HCT116 (cell line): ENCODE results near the gene BICRA. TPM values are rescaled to one million over a fixed set of nuclear protein-coding genes. Genes with fewer than 3 reads are reported as not detected.

Source experiments
- ATAC-seq: fragments of 200-7000 bp; cut with Tn5 transposase; 2 replicates; pipeline ENCODE4 v1.9.1; 2020; ENCODE audit warnings: mild to moderate bottlenecking, moderate library complexity
- BruUV-seq: library from RNA; stranded (reverse); fragments of 400-500 nt; replicated peaks from 2 replicates; lab custom pipeline; 2021; lab: Mats Ljungman, UMichigan
- CTCF ChIA-PET: fragments of 300-600 bp; sonication (Branson Sonifier 250); formaldehyde crosslinking; loops from one replicate; lab custom pipeline; 2021; ENCODE audit warnings: antibody characterized with exemption; lab: Charles Lee
- POLR2A ChIA-PET: fragments of 300-600, 350-600 bp; sonication (Branson Sonifier 250); formaldehyde crosslinking; loops from one replicate; lab custom pipeline; 2021; ENCODE audit warnings: antibody characterized with exemption; lab: Charles Lee
- RAD21 ChIA-PET, 2 experiments: fragments of 300-600 bp; sonication (Branson Sonifier 250); formaldehyde crosslinking; loops; one replicate each; lab custom pipeline; 2023; ENCODE audit warnings: low total read pairs in 2 of 2; ENCODE audit not compliant: uncharacterized antibody in 2 of 2, unreplicated experiment in 2 of 2, low non-redundant PET in 1 of 2; lab: Charles Lee
- DNase-seq: peaks from one replicate; pipeline ENCODE4 v3.0.0-alpha.2; 2010; ENCODE audit warnings: low read depth, low spot score
- H2AFZ ChIP-seq: fragments of 200-600 bp; shearing (Covaris generic), sonication (generic); 2 replicates; pipeline ENCODE4 v1.6.1; 2017; ENCODE audit warnings: low read depth, mixed run types, mixed read lengths, antibody characterized with exemption, low read length; ENCODE audit not compliant: poor library complexity, severe bottlenecking
- H3K27ac ChIP-seq: 2 replicates; pipeline ENCODE4 v1.5.1; 2012; ENCODE audit warnings: low read depth, low read length
- H3K27me3 ChIP-seq: fragments of 200-600 bp; sonication (generic); 2 replicates; pipeline ENCODE4 v1.6.1; 2016; ENCODE audit warnings: mixed run types, low read length, mixed read lengths; ENCODE audit not compliant: insufficient read depth
- H3K36me3 ChIP-seq, 2 experiments: fragments of 200-500 bp in 1 of 2; fragments of 200-600 bp in 1 of 2; sonication (Bioruptor generic) in 1 of 2; sonication (generic) in 1 of 2; 2 replicates each; pipeline versions ENCODE4 v1.5.1 to v1.6.1; 2014 to 2016; ENCODE audit warnings: low read length in 2 of 2, inconsistent platforms in 1 of 2, mixed read lengths in 1 of 2, mixed run types in 1 of 2; ENCODE audit not compliant: insufficient read depth in 2 of 2, control insufficient read depth in 1 of 2
- H3K4me1 ChIP-seq, 2 experiments: fragments of 200-600 bp in 1 of 2; sonication (generic) in 1 of 2; 2 replicates each; pipeline versions ENCODE4 v1.5.1 to v1.6.1; 2012 to 2017; ENCODE audit warnings: low read length in 2 of 2, inconsistent platforms in 1 of 2, mild to moderate bottlenecking in 1 of 2, mixed read lengths in 1 of 2, mixed run types in 1 of 2, moderate library complexity in 1 of 2; ENCODE audit not compliant: insufficient read depth in 2 of 2, control insufficient read depth in 1 of 2
- H3K4me2 ChIP-seq: fragments of 200-600 bp; sonication (generic); 2 replicates; pipeline ENCODE4 v1.6.1; 2017; ENCODE audit warnings: mixed run types, low read length, mixed read lengths
- H3K4me3 ChIP-seq, 2 experiments: fragments of 200-600 bp in 1 of 2; sonication (generic) in 1 of 2; replicated peaks in 1 of 2; 2 replicates each; pipeline ENCODE4 v1.5.1; 2011 to 2016; ENCODE audit warnings: low read length in 2 of 2, control low read depth in 1 of 2, low read depth in 1 of 2, mild to moderate bottlenecking in 1 of 2, mixed read lengths in 1 of 2, mixed run types in 1 of 2
- H3K79me2 ChIP-seq: fragments of 200-600 bp; sonication (generic); 2 replicates; pipeline ENCODE4 v1.6.1; 2017; ENCODE audit warnings: mild to moderate bottlenecking, mixed run types, low read length, moderate library complexity, mixed read lengths; ENCODE audit not compliant: insufficient read depth
- H3K9ac ChIP-seq: fragments of 200-600 bp; sonication (generic); 2 replicates; pipeline ENCODE4 v1.6.1; 2016; ENCODE audit warnings: low read length, mixed read lengths
- H3K9me2 ChIP-seq: fragments of 200-600 bp; sonication (generic), shearing (Covaris generic); 2 replicates; pipeline ENCODE4 v1.6.1; 2017; ENCODE audit warnings: mixed run types, mild to moderate bottlenecking, moderate library complexity; ENCODE audit not compliant: insufficient read depth
- H3K9me3 ChIP-seq, 2 experiments: fragments of 200-500 bp in 1 of 2; fragments of 200-600 bp in 1 of 2; sonication (Bioruptor generic) in 1 of 2; sonication (generic) in 1 of 2; 2 replicates each; pipeline ENCODE4 v1.6.1; 2014 to 2017; ENCODE audit warnings: low read length in 2 of 2, mixed read lengths in 2 of 2, inconsistent platforms in 1 of 2, low read depth in 1 of 2, mild to moderate bottlenecking in 1 of 2, mixed run types in 1 of 2, moderate library complexity in 1 of 2; ENCODE audit not compliant: control insufficient read depth in 1 of 2, insufficient read depth in 1 of 2
- H4K20me1 ChIP-seq: fragments of 200-600 bp; sonication (generic), shearing (Covaris generic); 2 replicates; pipeline ENCODE4 v1.6.1; 2017; ENCODE audit warnings: mixed run types, mild to moderate bottlenecking, moderate library complexity; ENCODE audit not compliant: insufficient read depth
- ATF3 ChIP-seq: IDR thresholded peaks from 2 replicates; pipeline ENCODE4 v1.6.1; 2012
- CEBPB ChIP-seq: IDR thresholded peaks from 2 replicates; pipeline ENCODE4 v1.6.1; 2012; ENCODE audit warnings: low read depth
- EZH2phosphoT487 ChIP-seq: fragments of 200-600 bp; IDR thresholded peaks from 2 replicates; pipeline ENCODE4 v1.6.1; 2018; ENCODE audit warnings: antibody characterized with exemption, borderline replicate concordance
- POLR2A ChIP-seq: IDR thresholded peaks from 2 replicates; pipeline ENCODE4 v1.7.0; 2011; ENCODE audit warnings: borderline replicate concordance; ENCODE audit not compliant: insufficient read depth, insufficient read length; ENCODE audit errors: extremely low read depth
- POLR2AphosphoS5 ChIP-seq: IDR thresholded peaks from 2 replicates; pipeline ENCODE4 v1.6.1; 2011; ENCODE audit warnings: mild to moderate bottlenecking, low read depth, low read length, moderate library complexity
- SIN3A ChIP-seq: IDR thresholded peaks from 2 replicates; pipeline ENCODE4 v1.6.1; 2012; ENCODE audit warnings: low read depth
- ZBTB33 ChIP-seq: IDR thresholded peaks from 2 replicates; pipeline ENCODE4 v1.6.1; 2011; ENCODE audit warnings: mild to moderate bottlenecking, low read length, moderate library complexity; ENCODE audit not compliant: insufficient replicate concordance; ENCODE audit errors: extremely low read depth
- ZFX ChIP-seq: fragments of 450-650 bp; IDR thresholded peaks from 2 replicates; pipeline ENCODE4 v1.6.1; 2017
- intact Hi-C: fragments of 100-400 bp; cut with micrococcal nuclease; formaldehyde crosslinking; loops from 2 replicates; pipeline ENCODE4 v1.10.0; 2022
- total RNA-seq: library from RNA; stranded (reverse); gene quantifications from one replicate; pipeline ENCODE4 v1.2.1, GENCODE V29; 2021; ENCODE audit not compliant: unreplicated experiment

BICRA gene
- total RNA-seq, 1 experiment from 2014 or later = 11.3 TPM

GRCh38 chr19:47682939-47683338, 74.0 kb downstream of the BICRA start:
- DNase-seq = no peak
- Histone ChIP-seq H3K4me2 (no peak overlapping the region), H3K9me3 (no peaks in the 10 kb centered on the region), H3K4me3 (no peak overlapping the region), H3K9ac (no peak overlapping the region), H3K9me2 (no peaks in the 10 kb centered on the region), H4K20me1 (no peaks in the 10 kb centered on the region), H3K36me3 (no peaks in the 10 kb centered on the region; a peak in 1 of 4 replicates), H3K27me3 (no peaks in the 10 kb centered on the region), H3K79me2 (no peaks in the 10 kb centered on the region), H2AFZ (no peak overlapping the region), H3K27ac (no peak overlapping the region), H3K4me1 (no peaks in the 10 kb centered on the region)
- ChIA-PET POLR2A (no interaction called here), RAD21 (no interaction called here), CTCF (no interaction called here)
- ATAC-seq = no peak
- no peak for TF ChIP-seq POLR2AphosphoS5
- no peak for TF ChIP-seq SIN3A
- no peak for TF ChIP-seq ZFX
- TF ChIP-seq EZH2phosphoT487 = no peak
- TF ChIP-seq ATF3 = no peak
- TF ChIP-seq POLR2A = no peak
- no peak for TF ChIP-seq ZBTB33
- TF ChIP-seq CEBPB = no peak
- intact Hi-C loops = no loop called here
- no TSS peak for BruUV-seq
